DND-41 (cell line): ENCODE data around the gene TRIM46.

ENCODE experiments used
- ATAC-seq: fragments of 200-7000 bp; cut with Tn5 transposase; 3 replicates; pipeline ENCODE4 v1.9.1; 2021; ENCODE audit warnings: low read depth; ENCODE audit not compliant: insufficient read depth
- DNase-seq: peaks from one replicate; pipeline ENCODE4 v3.0.0-alpha.2; 2020
- H2AFZ ChIP-seq: 2 replicates; pipeline ENCODE4 v1.6.0; 2012; ENCODE audit warnings: low read depth, low read length
- H3K27ac ChIP-seq: 2 replicates; pipeline ENCODE4 v1.5.1; 2012; ENCODE audit warnings: low read length, inconsistent platforms
- H3K27me3 ChIP-seq: fragments of 200-600 bp; sonication (generic); 2 replicates; pipeline ENCODE4 v1.6.0; 2012; ENCODE audit warnings: low read length, mild to moderate bottlenecking, inconsistent platforms; ENCODE audit not compliant: insufficient read depth, poor library complexity
- H3K36me3 ChIP-seq: 2 replicates; pipeline ENCODE4 v1.5.1; 2012; ENCODE audit warnings: low read length, inconsistent platforms; ENCODE audit not compliant: insufficient read depth
- H3K4me1 ChIP-seq: 2 replicates; pipeline ENCODE4 v1.5.1; 2012; ENCODE audit warnings: mild to moderate bottlenecking, low read length; ENCODE audit not compliant: insufficient read depth
- H3K4me2 ChIP-seq: 2 replicates; pipeline ENCODE4 v1.6.0; 2012; ENCODE audit warnings: mild to moderate bottlenecking, moderate library complexity, low read length, inconsistent platforms; ENCODE audit not compliant: insufficient read depth
- H3K4me3 ChIP-seq, 2 experiments: fragments of 200-600 bp in 1 of 2; shearing (Covaris generic) in 1 of 2; 2 replicates each; pipeline ENCODE4 v1.5.1; 2012 to 2016; ENCODE audit warnings: inconsistent platforms in 2 of 2, low read length in 2 of 2, mild to moderate bottlenecking in 2 of 2, low read depth in 1 of 2, moderate library complexity in 1 of 2
- H3K79me2 ChIP-seq: 2 replicates; pipeline ENCODE4 v1.6.0; 2012; ENCODE audit warnings: low read length, inconsistent platforms; ENCODE audit not compliant: insufficient read depth
- H3K9ac ChIP-seq: 2 replicates; pipeline ENCODE4 v1.6.0; 2012; ENCODE audit warnings: low read depth, mild to moderate bottlenecking, inconsistent platforms, low read length, moderate library complexity
- H3K9me3 ChIP-seq: 2 replicates; pipeline ENCODE4 v1.5.1; 2012; ENCODE audit warnings: low read length, moderate library complexity, mild to moderate bottlenecking, inconsistent platforms; ENCODE audit not compliant: insufficient read depth, severe bottlenecking
- H4K20me1 ChIP-seq: 2 replicates; pipeline ENCODE4 v1.6.0; 2012; ENCODE audit warnings: low read length; ENCODE audit not compliant: insufficient read depth
- EZH2 ChIP-seq: IDR thresholded peaks from 3 replicates; pipeline ENCODE4 v1.6.1; 2012; ENCODE audit warnings: borderline replicate concordance, low read depth, mild to moderate bottlenecking, moderate library complexity, low read length, inconsistent platforms; ENCODE audit not compliant: severe bottlenecking
- TF ChIP-seq, protein P1 (sequence below): IDR thresholded peaks from 2 replicates; pipeline ENCODE4 v1.5.1; 2012; ENCODE audit warnings: borderline replicate concordance, low read length, moderate library complexity, mild to moderate bottlenecking; ENCODE audit not compliant: poor library complexity, severe bottlenecking; ENCODE audit errors: extremely low read depth

The TRIM46 gene

DNA sequence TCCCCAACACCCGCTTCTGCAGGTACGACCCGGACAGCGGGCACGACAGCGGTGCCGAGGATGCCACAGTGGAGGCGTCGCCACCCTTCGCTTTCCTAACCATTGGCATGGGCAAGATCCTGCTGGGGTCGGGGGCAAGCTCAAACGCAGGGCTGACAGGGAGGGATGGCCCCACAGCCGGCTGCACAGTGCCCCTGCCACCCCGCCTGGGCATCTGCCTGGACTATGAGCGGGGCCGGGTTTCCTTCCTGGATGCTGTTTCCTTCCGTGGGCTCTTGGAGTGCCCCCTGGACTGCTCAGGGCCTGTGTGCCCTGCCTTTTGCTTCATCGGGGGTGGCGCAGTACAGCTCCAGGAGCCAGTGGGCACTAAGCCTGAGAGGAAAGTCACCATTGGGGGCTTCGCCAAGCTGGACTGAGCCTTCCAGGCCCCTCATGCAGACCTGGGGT is 10.1 kb downstream of the TRIM46 start:
- Histone ChIP-seq H3K4me2 (no peak overlapping the region), H3K9ac (no peak overlapping the region), H2AFZ (no peak overlapping the region), H3K27ac (no peak overlapping the region), H3K36me3 (no peaks in the 10 kb centered on the region), H3K4me3 (no peak overlapping the region), H3K9me3 (no peaks in the 10 kb centered on the region), H3K27me3 (no peaks in the 10 kb centered on the region), H3K79me2 (no peaks in the 10 kb centered on the region), H4K20me1 (no peaks in the 10 kb centered on the region), H3K4me1 (no peaks in the 10 kb centered on the region)
- no peak for DNase-seq
- ATAC-seq = no peak
- no peak for TF ChIP-seq EZH2
- TF ChIP-seq, protein P1, sequence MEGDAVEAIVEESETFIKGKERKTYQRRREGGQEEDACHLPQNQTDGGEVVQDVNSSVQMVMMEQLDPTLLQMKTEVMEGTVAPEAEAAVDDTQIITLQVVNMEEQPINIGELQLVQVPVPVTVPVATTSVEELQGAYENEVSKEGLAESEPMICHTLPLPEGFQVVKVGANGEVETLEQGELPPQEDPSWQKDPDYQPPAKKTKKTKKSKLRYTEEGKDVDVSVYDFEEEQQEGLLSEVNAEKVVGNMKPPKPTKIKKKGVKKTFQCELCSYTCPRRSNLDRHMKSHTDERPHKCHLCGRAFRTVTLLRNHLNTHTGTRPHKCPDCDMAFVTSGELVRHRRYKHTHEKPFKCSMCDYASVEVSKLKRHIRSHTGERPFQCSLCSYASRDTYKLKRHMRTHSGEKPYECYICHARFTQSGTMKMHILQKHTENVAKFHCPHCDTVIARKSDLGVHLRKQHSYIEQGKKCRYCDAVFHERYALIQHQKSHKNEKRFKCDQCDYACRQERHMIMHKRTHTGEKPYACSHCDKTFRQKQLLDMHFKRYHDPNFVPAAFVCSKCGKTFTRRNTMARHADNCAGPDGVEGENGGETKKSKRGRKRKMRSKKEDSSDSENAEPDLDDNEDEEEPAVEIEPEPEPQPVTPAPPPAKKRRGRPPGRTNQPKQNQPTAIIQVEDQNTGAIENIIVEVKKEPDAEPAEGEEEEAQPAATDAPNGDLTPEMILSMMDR = no peak

DNA sequence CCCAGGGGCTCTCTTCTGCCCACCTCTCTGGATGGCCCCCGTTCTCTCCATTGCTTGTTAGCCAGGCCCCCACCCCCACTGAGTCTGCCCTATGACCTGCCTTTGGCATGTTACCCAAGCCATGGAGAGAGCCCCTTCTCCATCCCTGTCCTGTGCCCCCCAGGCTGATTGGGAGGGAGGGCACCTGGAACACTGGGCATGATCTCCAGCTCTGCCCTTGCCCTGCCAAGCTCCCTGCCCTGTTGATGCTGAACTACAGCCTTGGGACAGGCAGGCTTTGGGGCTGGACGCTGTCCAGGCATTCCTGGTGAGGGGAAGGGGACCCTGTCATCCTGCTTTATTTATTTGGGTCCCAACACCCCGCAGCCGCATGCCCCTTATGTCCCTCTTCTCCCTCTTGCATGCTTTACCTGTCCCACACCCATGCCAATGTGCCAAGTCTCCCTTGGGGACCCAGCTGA is 10.7 kb downstream of the TRIM46 start:
- Histone ChIP-seq H3K27ac (no peak overlapping the region), H4K20me1 (no peaks in the 10 kb centered on the region), H3K4me1 (no peaks in the 10 kb centered on the region), H3K79me2 (no peaks in the 10 kb centered on the region), H3K36me3 (no peaks in the 10 kb centered on the region), H3K4me3 (no peak overlapping the region), H3K9me3 (no peaks in the 10 kb centered on the region), H2AFZ (no peak overlapping the region), H3K9ac (no peak overlapping the region), H3K4me2 (no peak overlapping the region), H3K27me3 (no peaks in the 10 kb centered on the region)
- no peak for TF ChIP-seq EZH2
- TF ChIP-seq, protein P1 = no peak
- ATAC-seq = no peak
- no peak for DNase-seq

DNA sequence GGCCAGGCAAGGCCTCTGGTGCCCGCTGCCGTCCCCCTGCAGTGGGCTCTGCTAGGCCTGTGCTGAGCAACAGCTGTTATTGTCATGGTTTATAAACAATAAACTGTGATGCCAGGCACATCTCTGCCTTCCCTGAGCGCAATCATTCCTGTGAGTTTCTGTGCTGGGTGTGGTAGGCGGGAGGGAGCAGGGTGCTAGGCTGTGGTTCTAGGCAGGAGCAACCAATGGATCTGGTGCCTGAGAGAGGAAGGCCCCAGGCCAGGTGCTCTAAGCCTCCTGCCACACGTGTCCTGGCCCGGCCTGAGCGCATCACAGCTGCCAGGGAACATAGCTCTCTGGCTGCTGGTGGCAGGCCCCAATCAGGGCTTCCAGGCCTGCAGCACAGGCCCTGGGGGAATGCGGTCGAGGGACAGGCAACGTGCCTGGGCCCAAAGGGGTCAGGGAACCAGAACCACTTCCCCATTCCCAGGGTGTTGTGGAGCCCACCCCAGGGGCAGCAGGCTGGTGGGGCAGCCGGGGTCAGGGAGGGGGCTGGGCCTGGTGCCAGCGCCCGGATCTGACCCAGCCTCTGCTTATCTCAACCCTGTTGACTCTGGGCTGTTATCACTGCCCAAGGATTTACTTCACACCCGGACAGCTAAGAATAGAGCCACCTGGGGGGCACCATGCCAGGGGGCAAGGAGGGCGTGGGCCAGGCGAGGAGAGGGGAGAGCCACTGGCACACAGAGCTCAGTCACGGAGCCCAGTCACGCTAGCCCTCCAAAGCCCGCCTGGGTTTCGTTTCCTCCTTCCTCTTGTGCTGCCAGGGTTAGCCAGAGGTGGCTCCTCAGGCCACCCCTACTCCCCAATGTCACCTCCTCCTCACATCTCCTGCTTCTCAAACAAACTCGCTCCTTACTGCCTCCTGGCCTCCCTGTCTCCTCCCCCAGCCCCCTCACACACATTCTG is 11.5 kb downstream of the TRIM46 start:
- no peak overlapping the region for H3K4me3 ChIP-seq
- no peak overlapping the region for H3K4me2 ChIP-seq
- H3K79me2 ChIP-seq = no peaks in the 10 kb centered on the region
- H2AFZ ChIP-seq = no peak overlapping the region
- no peaks in the 10 kb centered on the region for H3K4me1 ChIP-seq
- H3K9ac ChIP-seq = no peak overlapping the region
- DNase-seq = no peak
- no peak overlapping the region for H3K27ac ChIP-seq
- TF ChIP-seq EZH2 = no peak
- 0 out of 3 replicates have a peak, but pooled peaks have one; percentile 42 for ATAC-seq
- H4K20me1 ChIP-seq = no peaks in the 10 kb centered on the region
- no peaks in the 10 kb centered on the region for H3K9me3 ChIP-seq
- H3K36me3 ChIP-seq = no peaks in the 10 kb centered on the region
- no peaks in the 10 kb centered on the region for H3K27me3 ChIP-seq

DNA sequence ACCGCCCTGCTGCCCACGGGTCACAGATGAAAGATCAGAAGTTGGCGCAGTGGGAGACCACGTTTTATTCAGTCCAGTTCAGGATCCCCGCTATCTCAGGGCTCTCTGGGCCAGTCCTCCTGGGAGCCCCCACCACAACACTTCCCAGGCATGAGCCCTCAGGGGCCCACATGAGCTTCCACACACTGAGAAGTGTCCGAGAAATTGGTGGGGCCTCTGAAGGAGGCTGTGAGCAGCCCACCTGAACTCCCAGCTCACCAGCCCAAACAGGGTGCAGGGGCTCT is 12.1 kb downstream of the TRIM46 start:
- ATAC-seq (no peak), DNase-seq (no peak)
- Histone ChIP-seq H3K27ac (no peak overlapping the region), H3K9me3 (no peaks in the 10 kb centered on the region), H3K4me1 (no peaks in the 10 kb centered on the region), H3K4me2 (no peak overlapping the region), H3K9ac (no peak overlapping the region), H3K79me2 (no peaks in the 10 kb centered on the region), H3K27me3 (no peaks in the 10 kb centered on the region), H3K4me3 (no peak overlapping the region), H4K20me1 (no peaks in the 10 kb centered on the region), H2AFZ (no peak overlapping the region), H3K36me3 (no peaks in the 10 kb centered on the region)
- TF ChIP-seq, protein P1 = no peak
